Neural cell (in vitro differentiated cells): Measurements from ENCODE around the gene PCGF3.

Experiments used
- CTCF ChIP-seq: fragments of 450-650 bp; IDR thresholded peaks from 2 replicates; pipeline ENCODE4 v1.5.1; 2014; ENCODE audit warnings: antibody characterized with exemption, mild to moderate bottlenecking, moderate library complexity; ENCODE audit not compliant: poor library complexity, severe bottlenecking
- EP300 ChIP-seq: fragments of 450-650 bp; conservative IDR thresholded peaks from 2 replicates; pipeline ENCODE4 v1.6.1; 2014; ENCODE audit warnings: antibody characterized with exemption, mild to moderate bottlenecking, moderate library complexity; ENCODE audit not compliant: poor library complexity, severe bottlenecking
- POLR2AphosphoS5 ChIP-seq: IDR thresholded peaks from 2 replicates; pipeline ENCODE4 v1.6.1; 2012
- REST ChIP-seq: IDR thresholded peaks from 2 replicates; pipeline ENCODE4 v1.6.1; 2012; ENCODE audit warnings: borderline replicate concordance
- TAF1 ChIP-seq: IDR thresholded peaks from 2 replicates; pipeline ENCODE4 v1.6.1; 2012; ENCODE audit warnings: low read depth

GRCh38 chr4:779555-779954 is 73.9 kb downstream of the PCGF3 start:
- TF ChIP-seq CTCF (no peak), TAF1 (no peak), POLR2AphosphoS5 (no peak), EP300 (no peak), REST (no peak)
